ENCODE results near the gene FBXL4. TPM values are rescaled to one million over a fixed set of nuclear protein-coding genes. Genes with fewer than 3 reads are reported as not detected.

FBXL4 gene
- total and polyA plus RNA-seq, 2 of the 8 experiments (the other 6 are each of a cell fraction or from before 2014, with no cell fraction given), result 6.9 to 13.8 TPM

DNA sequence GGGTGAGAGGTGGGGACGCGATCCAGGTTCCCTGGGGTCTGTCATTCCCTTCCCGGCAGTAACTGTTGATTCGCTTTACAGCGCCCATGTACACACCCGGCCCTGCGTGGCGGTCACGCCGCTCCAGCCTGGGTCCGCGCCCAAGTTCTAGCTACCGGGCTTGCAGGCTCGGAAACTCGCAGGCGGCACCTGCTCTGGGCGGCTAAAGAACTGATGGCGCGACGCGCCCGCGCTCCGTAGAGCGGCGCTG lies 114.8 kb downstream of the FBXL4 start:
- H3K23ac ChIP-seq (ENCODE audit: insufficient read length), result no peak overlapping the region
- H3K4ac ChIP-seq (replicated peaks; ENCODE audit: insufficient read length, low read depth, low read length), result no peak overlapping the region
- H2BK5ac ChIP-seq (ENCODE audit: low read depth, low read length), result no peak overlapping the region
- H2AFZ ChIP-seq (ENCODE audit: low read length), result no peak overlapping the region; the same call in 1 of the 2 replicates
- H4K91ac ChIP-seq (replicated peaks; ENCODE audit: insufficient read length, low read length), result no peak overlapping the region
- H3K4me2 ChIP-seq (ENCODE audit: insufficient read depth in 1 of 2, low read depth in 2 of 2, low read length in 2 of 2), result peak overlapping the region; percentile 84 to 95
- peaks cover 5 to 11% of the 10 kb centered on the region in 2 experiments for H4K20me1 ChIP-seq (replicated peaks in 1 of 2; ENCODE audit: control insufficient read depth in 1 of 2, insufficient read depth in 2 of 2, low read length in 2 of 2)
- no peak overlapping the region for H2BK120ac ChIP-seq (replicated peaks; ENCODE audit: low read depth, low read length)
- H3K79me1 ChIP-seq (ENCODE audit: low read depth, low read length), result no peaks in the 10 kb centered on the region
- peaks cover 71 to 91% (median 82%) of the 10 kb centered on the region in 4 experiments for H3K27me3 ChIP-seq (replicated peaks in 1 of 4; ENCODE audit: control insufficient read depth in 3 of 4, extremely low read depth in 1 of 4, insufficient read depth in 3 of 4, low read length in 3 of 4)
- no peaks in the 10 kb centered on the region for H3K79me2 ChIP-seq (ENCODE audit: control insufficient read depth in 1 of 2, insufficient read depth in 2 of 2, low read length in 2 of 2)
- WGBS, 2 experiments (ENCODE audit: extremely low coverage in 1 of 2, insufficient coverage in 1 of 2, insufficient read length in 1 of 2, insufficient replicate concordance in 2 of 2, low coverage in 1 of 2, low lambda C conversion rate in 2 of 2, missing lambda C conversion rate in 1 of 2), result 1% methylated on average over 26 of the region's 26 CpGs; no CpG with 5 or more reads in 1 of the 2 experiments
- H3K36me3 ChIP-seq (ENCODE audit: control insufficient read depth in 2 of 4, insufficient read depth in 4 of 4, low read length in 3 of 4), result no peaks in the 10 kb centered on the region; a peak in 1 of 8 replicates
- no peak overlapping the region for H3K9ac ChIP-seq (replicated peaks in 1 of 4; ENCODE audit: extremely low read depth in 1 of 4, low read depth in 3 of 4, low read length in 3 of 4)
- no peaks in the 10 kb centered on the region for H3K9me3 ChIP-seq (ENCODE audit: insufficient read depth in 2 of 2, low read depth in 1 of 2, low read length in 1 of 2)
- no peak overlapping the region for H2BK15ac ChIP-seq (ENCODE audit: low read length)
- H3K18ac ChIP-seq (ENCODE audit: extremely low read depth, low read length), result no peak overlapping the region
- H4K5ac ChIP-seq (ENCODE audit: insufficient read length, low read depth, low read length), result no peak overlapping the region
- H2AK5ac ChIP-seq (ENCODE audit: low read depth, low read length), result no peak overlapping the region
- 0 out of 2 replicates have a peak overlapping the region, but pooled peaks have one; percentile 60 for H2BK12ac ChIP-seq (ENCODE audit: low read depth, low read length)
- H3K4me1 ChIP-seq (replicated peaks in 1 of 4; ENCODE audit: control insufficient read depth in 3 of 4, insufficient read depth in 4 of 4, low read length in 3 of 4), result peaks cover under 1 to 34% (median 22%) of the 10 kb centered on the region in 4 experiments
- H3K56ac ChIP-seq (replicated peaks; ENCODE audit: insufficient read length, low read depth, low read length), result no peak overlapping the region
- no peak overlapping the region for H2BK20ac ChIP-seq (ENCODE audit: low read length)
- no peak overlapping the region for H3K27ac ChIP-seq (ENCODE audit: low read depth, low read length)
- peak in 1 of 2 experiments; percentile 71 for DNase-seq (ENCODE audit: low read depth in 1 of 2, low spot score in 2 of 2)
- no peak overlapping the region for H4K8ac ChIP-seq (ENCODE audit: extremely low read depth, insufficient read depth, low read length)
- CTCF ChIA-PET (ENCODE audit: partially characterized antibody), result interaction anchor here (0.6 to 10.0 kb wide), 5 partner anchors 12 to 451 kb away, joined by 3 to 79 read pairs (median 3); no protein-coding TSS in a partner anchor
- H3K23me2 ChIP-seq (ENCODE audit: low read depth, low read length), result peaks cover 23% of the 10 kb centered on the region
- POLR2A ChIA-PET (ENCODE audit: partially characterized antibody), result interaction anchor here (2.8 kb wide), 1 partner anchor 10 kb away, joined by 12 read pairs; no protein-coding TSS in a partner anchor
- no peak overlapping the region for H3K14ac ChIP-seq (ENCODE audit: insufficient read length)
- H3K4me3 ChIP-seq (ENCODE audit: extremely low read depth in 1 of 4, insufficient read depth in 2 of 4, low read depth in 3 of 4, low read length in 4 of 4), result peak overlapping the region; percentile 23 to 63 (median 34); a peak in 6 of 8 replicates
- FAIRE-seq, result no peak
- TF ChIP-seq PHF8 (conservative IDR thresholded peaks at IDR 0.05; ENCODE audit: low read depth, low read length) (no peak), SUZ12 (IDR thresholded peaks at IDR 0.05; ENCODE audit: low read length) (peak; percentile 97; the same call in 1 of the 2 replicates), RAD21 (IDR thresholded peaks at IDR 0.05 in 1 of 2, conservative IDR thresholded peaks at IDR 0.05 in 1 of 2; ENCODE audit: low read depth in 2 of 2, low read length in 2 of 2) (0 out of 4 replicates have a peak, but pooled peaks of 1 of the 2 experiments have one; percentile 34), TBP (IDR thresholded peaks at IDR 0.05; ENCODE audit: low read depth, low read length) (no peak), EZH2 (IDR thresholded peaks at IDR 0.05; ENCODE audit: low read depth, low read length, severe bottlenecking) (peak; percentile 98), RNF2 (IDR thresholded peaks at IDR 0.05; ENCODE audit: borderline replicate concordance, low read depth, low read length, missing control alignments, poor library complexity, severe bottlenecking) (peak; percentile 80), SP2 (IDR thresholded peaks at IDR 0.05; ENCODE audit: low read length) (no peak), ASH2L (IDR thresholded peaks at IDR 0.05; ENCODE audit: low read length) (no peak)
- TF ChIP-seq, protein P1, sequence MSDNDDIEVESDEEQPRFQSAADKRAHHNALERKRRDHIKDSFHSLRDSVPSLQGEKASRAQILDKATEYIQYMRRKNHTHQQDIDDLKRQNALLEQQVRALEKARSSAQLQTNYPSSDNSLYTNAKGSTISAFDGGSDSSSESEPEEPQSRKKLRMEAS (IDR thresholded peaks at IDR 0.05), result no peak
- TF ChIP-seq, protein P2, sequence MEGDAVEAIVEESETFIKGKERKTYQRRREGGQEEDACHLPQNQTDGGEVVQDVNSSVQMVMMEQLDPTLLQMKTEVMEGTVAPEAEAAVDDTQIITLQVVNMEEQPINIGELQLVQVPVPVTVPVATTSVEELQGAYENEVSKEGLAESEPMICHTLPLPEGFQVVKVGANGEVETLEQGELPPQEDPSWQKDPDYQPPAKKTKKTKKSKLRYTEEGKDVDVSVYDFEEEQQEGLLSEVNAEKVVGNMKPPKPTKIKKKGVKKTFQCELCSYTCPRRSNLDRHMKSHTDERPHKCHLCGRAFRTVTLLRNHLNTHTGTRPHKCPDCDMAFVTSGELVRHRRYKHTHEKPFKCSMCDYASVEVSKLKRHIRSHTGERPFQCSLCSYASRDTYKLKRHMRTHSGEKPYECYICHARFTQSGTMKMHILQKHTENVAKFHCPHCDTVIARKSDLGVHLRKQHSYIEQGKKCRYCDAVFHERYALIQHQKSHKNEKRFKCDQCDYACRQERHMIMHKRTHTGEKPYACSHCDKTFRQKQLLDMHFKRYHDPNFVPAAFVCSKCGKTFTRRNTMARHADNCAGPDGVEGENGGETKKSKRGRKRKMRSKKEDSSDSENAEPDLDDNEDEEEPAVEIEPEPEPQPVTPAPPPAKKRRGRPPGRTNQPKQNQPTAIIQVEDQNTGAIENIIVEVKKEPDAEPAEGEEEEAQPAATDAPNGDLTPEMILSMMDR (IDR thresholded peaks at IDR 0.05; ENCODE audit: control extremely low read depth in 1 of 3, insufficient read depth in 1 of 3, low read depth in 1 of 3, low read length in 3 of 3), result peak in 1 of 3 experiments; percentile 4; a peak in 2 of 4 replicates

Measured in H1 (cell line).